Gastrocnemius medialis (tissue), 4 donors: ENCODE results near the gene TSPAN14. TPM values are rescaled to one million over a fixed set of nuclear protein-coding genes. Genes with fewer than 3 reads are reported as not detected.

ENCODE experiments used
- ATAC-seq, 2 donors: fragments of 150-250 bp; one replicate each; pipeline ENCODE4 v1.9.1; 2016
- DNase-seq, 2 donors: peaks; one replicate each; pipeline ENCODE4 v3.0.0-alpha.2; 2019
- H3K27ac ChIP-seq, 4 donors: fragments of 200-600 bp; sonication (generic); 1 replicate in 1 of 4; 2 replicates in 3 of 4; pipeline ENCODE4 v1.5.1; 2016 to 2018; ENCODE audit warnings: mild to moderate bottlenecking in 2 of 4, moderate library complexity in 1 of 4
- H3K27me3 ChIP-seq, 3 donors: fragments of 200-600 bp; sonication (generic) in 2 of 3; 1 replicate in 1 of 3; 2 replicates in 2 of 3; pipeline versions ENCODE4 v1.5.1 to v1.6.0; 2016 to 2019; ENCODE audit warnings: mild to moderate bottlenecking in 1 of 3, moderate library complexity in 1 of 3
- H3K36me3 ChIP-seq, 2 donors: fragments of 200-600 bp; sonication (generic) in 1 of 2; one replicate each; pipeline ENCODE4 v1.5.1; 2017 to 2018
- H3K4me1 ChIP-seq, 2 donors: fragments of 200-600 bp; sonication (generic) in 1 of 2; one replicate each; pipeline ENCODE4 v1.5.1; 2016 to 2017; ENCODE audit warnings: mild to moderate bottlenecking in 2 of 2
- H3K4me3 ChIP-seq, 4 donors: fragments of 200-600 bp; sonication (generic) in 3 of 4; 1 replicate in 1 of 4; 2 replicates in 3 of 4; pipeline ENCODE4 v1.5.1; 2016 to 2019; ENCODE audit warnings: mild to moderate bottlenecking in 2 of 4
- H3K9me3 ChIP-seq, 3 donors: fragments of 200-600 bp; sonication (generic) in 2 of 3; 1 replicate in 1 of 3; 2 replicates in 2 of 3; pipeline ENCODE4 v1.5.1; 2016 to 2019
- POLR2A ChIP-seq, 2 donors: fragments of 450-650 bp; IDR thresholded peaks; one replicate each; pipeline ENCODE4 v1.6.1; 2017; ENCODE audit warnings: antibody characterized with exemption in 2 of 2, mild to moderate bottlenecking in 2 of 2, moderate library complexity in 2 of 2
- in situ Hi-C, 4 donors: fragments of 200-750 bp; cut with MboI; loops; one replicate each; pipeline versions ENCODE4 v1.15.0 to v1.8.0; 2017; ENCODE audit warnings: low sequenced_read_pairs in 4 of 4
- intact Hi-C: fragments of 100-400 bp; cut with DNase I; formaldehyde crosslinking; loops from one replicate; pipeline ENCODE4 v1.15.1; 2023; ENCODE audit warnings: low total_unique reads
- total RNA-seq, 4 donors: library from RNA; depleted of rRNA; stranded (reverse); fragments of >200 nt; gene quantifications; one replicate each; pipeline versions ENCODE4 v1.1.0 to v1.2.3, GENCODE V29; 2016
- TF ChIP-seq, protein P1 (sequence below), 5 experiments: fragments of 450-650 bp in 3 of 5; fragments of 200-600 bp in 2 of 5; sonication (generic) in 2 of 5; IDR thresholded peaks in 4 of 5; conservative IDR thresholded peaks in 1 of 5; 1 replicate in 4 of 5; 2 replicates in 1 of 5; pipeline ENCODE4 v1.5.1; 2016 to 2019; ENCODE audit warnings: antibody characterized with exemption in 5 of 5, mild to moderate bottlenecking in 3 of 5, moderate library complexity in 3 of 5

TSPAN14 gene
- total RNA-seq, 4 donors from 2014 or later, result 22.6 to 29.3 (median 26.9) TPM

DNA sequence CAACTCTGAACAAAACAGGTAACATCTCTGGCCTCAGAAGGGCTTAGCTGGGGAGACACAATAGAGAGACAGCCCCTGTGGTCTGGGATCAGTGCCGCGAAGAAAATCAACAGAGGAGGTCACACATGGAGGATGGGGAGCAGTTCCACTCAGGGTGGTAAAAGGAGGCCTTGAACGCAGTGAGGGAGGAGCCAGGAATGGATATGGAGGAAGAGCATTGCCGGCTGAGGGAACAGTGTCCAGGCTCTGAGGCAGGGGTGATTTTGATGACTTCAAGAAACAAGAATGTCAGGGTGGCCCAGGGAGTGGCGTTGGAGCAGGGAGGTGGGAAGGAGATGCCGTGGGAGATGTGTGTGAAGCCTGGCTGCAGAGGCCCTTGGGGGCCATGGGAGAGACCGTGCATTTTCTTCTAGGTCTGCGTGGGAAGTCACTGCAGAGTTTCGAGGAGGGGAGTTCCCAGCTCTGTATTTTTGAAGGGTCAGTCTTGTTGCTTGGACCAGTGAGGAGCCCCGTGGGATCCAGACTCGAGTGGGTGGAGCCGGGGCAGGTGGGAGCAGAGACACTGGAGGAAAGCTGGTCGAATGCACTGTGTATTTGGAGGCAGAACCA, 47.9 kb downstream of the TSPAN14 start:
- Histone ChIP-seq H3K4me1 (peaks cover 61 to 84% of the 10 kb centered on the region in 2 donors), H3K4me3 (no peak overlapping the region), H3K27ac (peak overlapping the region; percentile 74 to 84 (median 80)), H3K27me3 (no peaks in the 10 kb centered on the region), H3K9me3 (no peaks in the 10 kb centered on the region), H3K36me3 (no peaks in the 10 kb centered on the region)
- ATAC-seq (no peak), DNase-seq (no peak)
- intact Hi-C loops, result no loop called here
- TF ChIP-seq, protein P1, sequence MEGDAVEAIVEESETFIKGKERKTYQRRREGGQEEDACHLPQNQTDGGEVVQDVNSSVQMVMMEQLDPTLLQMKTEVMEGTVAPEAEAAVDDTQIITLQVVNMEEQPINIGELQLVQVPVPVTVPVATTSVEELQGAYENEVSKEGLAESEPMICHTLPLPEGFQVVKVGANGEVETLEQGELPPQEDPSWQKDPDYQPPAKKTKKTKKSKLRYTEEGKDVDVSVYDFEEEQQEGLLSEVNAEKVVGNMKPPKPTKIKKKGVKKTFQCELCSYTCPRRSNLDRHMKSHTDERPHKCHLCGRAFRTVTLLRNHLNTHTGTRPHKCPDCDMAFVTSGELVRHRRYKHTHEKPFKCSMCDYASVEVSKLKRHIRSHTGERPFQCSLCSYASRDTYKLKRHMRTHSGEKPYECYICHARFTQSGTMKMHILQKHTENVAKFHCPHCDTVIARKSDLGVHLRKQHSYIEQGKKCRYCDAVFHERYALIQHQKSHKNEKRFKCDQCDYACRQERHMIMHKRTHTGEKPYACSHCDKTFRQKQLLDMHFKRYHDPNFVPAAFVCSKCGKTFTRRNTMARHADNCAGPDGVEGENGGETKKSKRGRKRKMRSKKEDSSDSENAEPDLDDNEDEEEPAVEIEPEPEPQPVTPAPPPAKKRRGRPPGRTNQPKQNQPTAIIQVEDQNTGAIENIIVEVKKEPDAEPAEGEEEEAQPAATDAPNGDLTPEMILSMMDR (IDR thresholded peaks at IDR 0.05 in 4 of 5, conservative IDR thresholded peaks at IDR 0.05 in 1 of 5), result no peak
- TF ChIP-seq POLR2A (IDR thresholded peaks at IDR 0.05), result no peak
- in situ Hi-C loops, result loop anchor here in 3 of 4 donors (5.0 to 10.0 kb wide), 2 partner anchors 55 to 117 kb away; no protein-coding TSS in a partner anchor

DNA sequence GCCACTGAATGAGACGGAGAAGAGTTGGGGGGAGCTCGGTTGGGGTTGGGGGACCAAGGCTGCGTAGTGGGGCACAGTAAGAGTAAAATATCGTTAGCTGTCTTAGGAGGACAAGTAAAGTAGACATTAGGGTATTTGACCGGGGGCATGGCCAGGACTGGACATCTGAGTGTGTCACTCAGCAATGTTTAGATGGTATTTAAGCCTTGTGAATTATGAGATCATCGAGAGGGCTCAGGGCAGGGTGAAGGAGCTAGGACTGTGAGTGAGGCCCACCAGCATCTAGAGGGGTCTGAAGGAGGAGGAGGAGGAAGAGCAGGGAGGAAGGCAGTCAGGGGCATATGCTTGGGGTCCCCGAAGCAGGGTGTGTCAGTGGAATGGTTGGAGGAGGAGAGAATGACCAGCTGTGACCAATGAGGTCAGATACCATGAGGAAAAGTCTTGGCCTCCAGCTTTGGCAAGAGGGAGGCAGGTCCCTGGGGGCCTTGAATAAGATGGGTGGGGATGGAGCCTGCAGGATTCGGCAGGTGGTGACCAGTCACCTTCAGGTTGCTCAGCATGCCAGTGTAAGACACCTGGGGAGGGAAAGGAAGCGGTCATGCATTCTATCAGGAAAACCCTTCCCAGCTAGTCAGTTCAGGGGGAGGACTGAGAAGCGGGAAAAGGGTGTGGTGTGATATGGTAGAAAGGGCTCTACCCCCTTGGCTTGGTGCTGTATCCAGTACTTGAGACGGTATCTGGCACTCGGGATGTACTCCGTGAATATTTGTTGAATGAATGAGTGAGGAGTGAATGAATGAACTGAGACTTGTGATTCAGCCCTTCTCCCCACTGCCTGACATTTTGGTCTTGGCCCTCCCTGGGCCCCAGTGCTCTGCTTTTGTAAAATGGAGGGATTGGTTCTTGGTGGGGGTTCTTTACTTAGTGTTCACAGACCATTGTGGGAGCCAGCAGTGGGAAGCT, 48.8 kb downstream of the TSPAN14 start:
- no peaks in the 10 kb centered on the region for H3K9me3 ChIP-seq
- in situ Hi-C loops, result loop anchor here in 3 of 4 donors (5.0 to 10.0 kb wide), 2 partner anchors 56 to 118 kb away; no protein-coding TSS in a partner anchor
- H3K27ac ChIP-seq, result peak overlapping the region; percentile 45 to 84 (median 79)

DNA sequence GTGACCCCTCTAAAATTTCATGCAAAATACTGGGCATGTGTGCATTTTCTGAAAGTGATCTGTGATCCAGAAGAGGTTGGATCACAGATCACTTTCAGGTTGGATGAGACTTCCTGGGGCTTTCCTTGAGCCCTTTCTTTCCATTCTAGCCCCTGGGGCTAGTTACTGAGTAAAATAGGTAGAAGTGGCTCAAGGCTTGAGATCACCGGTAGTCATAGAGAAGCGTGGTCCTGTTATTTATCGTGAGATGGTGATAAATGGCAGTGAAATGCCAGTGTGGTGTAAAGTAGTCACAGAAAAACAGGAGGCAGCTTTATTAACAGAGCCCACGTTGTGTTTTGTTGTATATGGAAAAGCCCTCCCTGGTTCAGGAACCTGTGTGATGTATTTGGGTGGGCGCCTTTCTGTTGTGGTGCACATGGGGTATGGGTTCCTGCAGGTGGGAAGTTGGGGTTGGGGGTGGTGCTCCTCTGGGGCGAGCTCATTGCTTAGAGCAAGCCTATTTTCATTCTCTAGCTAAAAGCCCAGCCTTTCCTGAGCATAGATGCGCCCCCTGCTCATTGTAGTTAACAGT, 49.6 kb downstream of the TSPAN14 start:
- in situ Hi-C loops (loop anchor here in 3 of 4 donors (5.0 to 10.0 kb wide), 2 partner anchors 56 to 119 kb away; no protein-coding TSS in a partner anchor), intact Hi-C loops (loop anchor here (2.0 kb wide), 2 partner anchors 49 to 121 kb away; partner anchors contain the start of gene TSPAN14)
- ATAC-seq (no peak), DNase-seq (no peak)
- Histone ChIP-seq H3K9me3 (no peaks in the 10 kb centered on the region), H3K27ac (peak overlapping the region; percentile 20 to 84 (median 79)), H3K27me3 (no peaks in the 10 kb centered on the region), H3K4me1 (peaks cover 50 to 72% of the 10 kb centered on the region in 2 donors), H3K4me3 (no peak overlapping the region), H3K36me3 (no peaks in the 10 kb centered on the region)
- TF ChIP-seq, protein P1 (IDR thresholded peaks at IDR 0.05 in 4 of 5, conservative IDR thresholded peaks at IDR 0.05 in 1 of 5), result no peak
- no peak for TF ChIP-seq POLR2A (IDR thresholded peaks at IDR 0.05)

More for the DNA sequence above, 48.8 kb downstream of the TSPAN14 start:
- ATAC-seq (no peak), DNase-seq (no peak)
- intact Hi-C loops, result no loop called here
- no peaks in the 10 kb centered on the region for H3K27me3 ChIP-seq
- H3K36me3 ChIP-seq, result no peaks in the 10 kb centered on the region
- H3K4me1 ChIP-seq, result peaks cover 57 to 76% of the 10 kb centered on the region in 2 donors
- no peak overlapping the region for H3K4me3 ChIP-seq
- no peak for TF ChIP-seq POLR2A (IDR thresholded peaks at IDR 0.05)
- TF ChIP-seq, protein P1 (IDR thresholded peaks at IDR 0.05 in 4 of 5, conservative IDR thresholded peaks at IDR 0.05 in 1 of 5), result no peak

DNA sequence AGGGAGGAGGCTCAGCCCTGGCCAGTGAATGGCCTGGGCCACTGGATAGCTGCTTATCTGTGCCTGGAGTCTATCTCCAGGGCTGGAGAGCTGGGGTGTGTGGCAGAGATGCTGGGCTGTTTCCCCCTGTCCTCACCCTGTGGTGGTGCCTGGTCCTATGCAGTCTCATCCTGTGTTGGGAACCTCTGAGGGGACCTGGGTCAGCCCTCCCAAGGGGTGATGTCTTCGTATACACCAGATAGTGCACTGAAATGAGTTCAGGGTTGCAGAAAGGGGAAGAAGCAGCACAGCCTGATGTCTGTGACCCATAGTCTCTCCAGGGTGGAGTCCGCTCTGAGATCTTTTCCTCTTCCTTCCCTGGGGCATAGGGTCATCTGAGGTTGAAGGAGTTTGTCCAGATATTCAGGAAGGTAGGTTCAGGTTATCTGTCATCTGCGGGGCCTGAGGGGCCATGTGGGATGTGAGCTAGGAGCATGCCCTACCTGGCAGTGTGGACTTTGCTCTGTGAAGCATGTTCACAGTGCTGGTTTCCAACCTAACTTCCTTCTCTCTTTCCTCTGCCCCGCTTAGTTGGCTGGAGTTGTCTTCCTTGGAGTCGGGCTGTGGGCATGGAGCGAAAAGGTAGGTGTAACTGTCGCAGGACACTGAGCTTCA, 50.2 kb downstream of the TSPAN14 start:
- Histone ChIP-seq H3K9me3 (no peaks in the 10 kb centered on the region), H3K4me3 (no peak overlapping the region), H3K27me3 (no peaks in the 10 kb centered on the region), H3K4me1 (peaks cover 43 to 71% of the 10 kb centered on the region in 2 donors), H3K36me3 (no peaks in the 10 kb centered on the region), H3K27ac (peak overlapping the region; percentile 7 to 84 (median 79))
- ATAC-seq (no peak), DNase-seq (no peak)
- intact Hi-C loops, result loop anchor here (2.0 kb wide), 2 partner anchors 49 to 121 kb away; partner anchors contain the start of gene TSPAN14
- TF ChIP-seq POLR2A (IDR thresholded peaks at IDR 0.05), result no peak
- TF ChIP-seq, protein P1 (IDR thresholded peaks at IDR 0.05 in 4 of 5, conservative IDR thresholded peaks at IDR 0.05 in 1 of 5), result no peak
- in situ Hi-C loops, result loop anchor here in 3 of 4 donors (5.0 to 10.0 kb wide), 2 partner anchors 57 to 119 kb away; no protein-coding TSS in a partner anchor
